Liver (tissue), 3 donors: ENCODE measurements around the gene DNM3.

Experiments used
- EGR1 ChIP-seq, 2 donors: IDR thresholded peaks; 2 replicates each; pipeline ENCODE4 v1.6.1; 2016 to 2018; ENCODE audit warnings: antibody characterized with exemption in 2 of 2, low read depth in 2 of 2
- GABPA ChIP-seq, 2 donors: IDR thresholded peaks in 1 of 2; conservative IDR thresholded peaks in 1 of 2; 2 replicates each; pipeline ENCODE4 v1.6.1; 2016; ENCODE audit warnings: antibody characterized with exemption in 2 of 2, mild to moderate bottlenecking in 1 of 2, moderate library complexity in 1 of 2
- HNF4A ChIP-seq, 2 donors: conservative IDR thresholded peaks; 2 replicates each; pipeline ENCODE4 v1.6.1; 2016; ENCODE audit warnings: antibody characterized with exemption in 2 of 2, mild to moderate bottlenecking in 2 of 2
- RAD21 ChIP-seq, 2 donors: IDR thresholded peaks; 2 replicates each; pipeline ENCODE4 v1.6.1; 2016; ENCODE audit warnings: antibody characterized with exemption in 2 of 2, mild to moderate bottlenecking in 2 of 2
- RXRA ChIP-seq, 2 donors: IDR thresholded peaks; 2 replicates each; pipeline ENCODE4 v1.6.1; 2017 to 2018; ENCODE audit warnings: antibody characterized with exemption in 2 of 2, mild to moderate bottlenecking in 1 of 2
- SP1 ChIP-seq: IDR thresholded peaks from 2 replicates; pipeline ENCODE4 v1.6.1; 2018; ENCODE audit warnings: antibody characterized with exemption, mild to moderate bottlenecking
- TAF1 ChIP-seq: conservative IDR thresholded peaks from 2 replicates; pipeline ENCODE4 v1.6.1; 2016; ENCODE audit warnings: antibody characterized with exemption, mild to moderate bottlenecking
- YY1 ChIP-seq: IDR thresholded peaks from 2 replicates; pipeline ENCODE4 v1.6.1; 2016; ENCODE audit warnings: antibody characterized with exemption, mild to moderate bottlenecking
- TF ChIP-seq, protein P1 (sequence below): fragments of 150-350 bp; IDR thresholded peaks from 2 replicates; pipeline ENCODE4 v1.5.1; 2017; ENCODE audit warnings: improper control_type of control experiment, low read depth, low read length; ENCODE audit not compliant: missing input control
- TF ChIP-seq, protein P2 (sequence below): IDR thresholded peaks from 2 replicates; pipeline ENCODE4 v1.6.1; 2016; ENCODE audit warnings: antibody characterized with exemption, mild to moderate bottlenecking
- TF ChIP-seq, protein P3 (sequence below): IDR thresholded peaks from 2 replicates; pipeline ENCODE4 v1.6.1; 2016; ENCODE audit warnings: antibody characterized with exemption
- TF ChIP-seq, protein P4 (sequence below): IDR thresholded peaks from 2 replicates; pipeline ENCODE4 v1.6.1; 2016; ENCODE audit warnings: antibody characterized with exemption
- TF ChIP-seq, protein P5 (sequence below): IDR thresholded peaks from 2 replicates; pipeline ENCODE4 v1.6.1; 2016; ENCODE audit warnings: antibody characterized with exemption
- donor health status: healthy.
- donor health status: healthy.

DNA sequence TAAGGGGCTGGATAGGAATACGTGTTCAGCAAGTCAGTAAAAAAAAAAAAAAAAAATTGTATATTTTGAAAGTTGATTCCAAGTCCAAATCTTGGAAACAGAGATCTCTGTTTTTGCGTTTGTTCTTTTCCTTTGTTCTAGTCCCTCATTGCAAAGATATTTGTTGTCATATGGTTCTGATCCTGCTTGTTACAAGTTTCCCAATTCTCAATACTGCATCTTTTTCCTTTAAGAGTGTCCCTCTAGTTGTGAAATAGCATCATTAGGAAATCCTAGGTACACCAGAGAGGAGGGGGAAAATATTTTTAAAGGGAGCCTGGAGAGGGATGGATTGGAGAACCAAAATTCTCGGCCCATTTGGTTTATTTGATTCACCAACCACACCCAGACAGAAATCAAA is 426.9 kb downstream of the DNM3 start:
- TF ChIP-seq, protein P1, sequence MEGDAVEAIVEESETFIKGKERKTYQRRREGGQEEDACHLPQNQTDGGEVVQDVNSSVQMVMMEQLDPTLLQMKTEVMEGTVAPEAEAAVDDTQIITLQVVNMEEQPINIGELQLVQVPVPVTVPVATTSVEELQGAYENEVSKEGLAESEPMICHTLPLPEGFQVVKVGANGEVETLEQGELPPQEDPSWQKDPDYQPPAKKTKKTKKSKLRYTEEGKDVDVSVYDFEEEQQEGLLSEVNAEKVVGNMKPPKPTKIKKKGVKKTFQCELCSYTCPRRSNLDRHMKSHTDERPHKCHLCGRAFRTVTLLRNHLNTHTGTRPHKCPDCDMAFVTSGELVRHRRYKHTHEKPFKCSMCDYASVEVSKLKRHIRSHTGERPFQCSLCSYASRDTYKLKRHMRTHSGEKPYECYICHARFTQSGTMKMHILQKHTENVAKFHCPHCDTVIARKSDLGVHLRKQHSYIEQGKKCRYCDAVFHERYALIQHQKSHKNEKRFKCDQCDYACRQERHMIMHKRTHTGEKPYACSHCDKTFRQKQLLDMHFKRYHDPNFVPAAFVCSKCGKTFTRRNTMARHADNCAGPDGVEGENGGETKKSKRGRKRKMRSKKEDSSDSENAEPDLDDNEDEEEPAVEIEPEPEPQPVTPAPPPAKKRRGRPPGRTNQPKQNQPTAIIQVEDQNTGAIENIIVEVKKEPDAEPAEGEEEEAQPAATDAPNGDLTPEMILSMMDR: no peak
- no peak for TF ChIP-seq EGR1 (IDR thresholded peaks at IDR 0.05; ENCODE audit: low read depth in 2 of 2)
- TF ChIP-seq, protein P2, sequence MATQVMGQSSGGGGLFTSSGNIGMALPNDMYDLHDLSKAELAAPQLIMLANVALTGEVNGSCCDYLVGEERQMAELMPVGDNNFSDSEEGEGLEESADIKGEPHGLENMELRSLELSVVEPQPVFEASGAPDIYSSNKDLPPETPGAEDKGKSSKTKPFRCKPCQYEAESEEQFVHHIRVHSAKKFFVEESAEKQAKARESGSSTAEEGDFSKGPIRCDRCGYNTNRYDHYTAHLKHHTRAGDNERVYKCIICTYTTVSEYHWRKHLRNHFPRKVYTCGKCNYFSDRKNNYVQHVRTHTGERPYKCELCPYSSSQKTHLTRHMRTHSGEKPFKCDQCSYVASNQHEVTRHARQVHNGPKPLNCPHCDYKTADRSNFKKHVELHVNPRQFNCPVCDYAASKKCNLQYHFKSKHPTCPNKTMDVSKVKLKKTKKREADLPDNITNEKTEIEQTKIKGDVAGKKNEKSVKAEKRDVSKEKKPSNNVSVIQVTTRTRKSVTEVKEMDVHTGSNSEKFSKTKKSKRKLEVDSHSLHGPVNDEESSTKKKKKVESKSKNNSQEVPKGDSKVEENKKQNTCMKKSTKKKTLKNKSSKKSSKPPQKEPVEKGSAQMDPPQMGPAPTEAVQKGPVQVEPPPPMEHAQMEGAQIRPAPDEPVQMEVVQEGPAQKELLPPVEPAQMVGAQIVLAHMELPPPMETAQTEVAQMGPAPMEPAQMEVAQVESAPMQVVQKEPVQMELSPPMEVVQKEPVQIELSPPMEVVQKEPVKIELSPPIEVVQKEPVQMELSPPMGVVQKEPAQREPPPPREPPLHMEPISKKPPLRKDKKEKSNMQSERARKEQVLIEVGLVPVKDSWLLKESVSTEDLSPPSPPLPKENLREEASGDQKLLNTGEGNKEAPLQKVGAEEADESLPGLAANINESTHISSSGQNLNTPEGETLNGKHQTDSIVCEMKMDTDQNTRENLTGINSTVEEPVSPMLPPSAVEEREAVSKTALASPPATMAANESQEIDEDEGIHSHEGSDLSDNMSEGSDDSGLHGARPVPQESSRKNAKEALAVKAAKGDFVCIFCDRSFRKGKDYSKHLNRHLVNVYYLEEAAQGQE: no peak
- TF ChIP-seq GABPA (IDR thresholded peaks at IDR 0.05 in 1 of 2, conservative IDR thresholded peaks at IDR 0.05 in 1 of 2): no peak
- TF ChIP-seq, protein P3, sequence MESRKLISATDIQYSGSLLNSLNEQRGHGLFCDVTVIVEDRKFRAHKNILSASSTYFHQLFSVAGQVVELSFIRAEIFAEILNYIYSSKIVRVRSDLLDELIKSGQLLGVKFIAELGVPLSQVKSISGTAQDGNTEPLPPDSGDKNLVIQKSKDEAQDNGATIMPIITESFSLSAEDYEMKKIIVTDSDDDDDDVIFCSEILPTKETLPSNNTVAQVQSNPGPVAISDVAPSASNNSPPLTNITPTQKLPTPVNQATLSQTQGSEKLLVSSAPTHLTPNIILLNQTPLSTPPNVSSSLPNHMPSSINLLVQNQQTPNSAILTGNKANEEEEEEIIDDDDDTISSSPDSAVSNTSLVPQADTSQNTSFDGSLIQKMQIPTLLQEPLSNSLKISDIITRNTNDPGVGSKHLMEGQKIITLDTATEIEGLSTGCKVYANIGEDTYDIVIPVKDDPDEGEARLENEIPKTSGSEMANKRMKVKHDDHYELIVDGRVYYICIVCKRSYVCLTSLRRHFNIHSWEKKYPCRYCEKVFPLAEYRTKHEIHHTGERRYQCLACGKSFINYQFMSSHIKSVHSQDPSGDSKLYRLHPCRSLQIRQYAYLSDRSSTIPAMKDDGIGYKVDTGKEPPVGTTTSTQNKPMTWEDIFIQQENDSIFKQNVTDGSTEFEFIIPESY: no peak
- no peak for TF ChIP-seq SP1
- TF ChIP-seq RXRA (IDR thresholded peaks at IDR 0.05): no peak
- TF ChIP-seq YY1: no peak
- TF ChIP-seq TAF1: no peak
- TF ChIP-seq, protein P4, sequence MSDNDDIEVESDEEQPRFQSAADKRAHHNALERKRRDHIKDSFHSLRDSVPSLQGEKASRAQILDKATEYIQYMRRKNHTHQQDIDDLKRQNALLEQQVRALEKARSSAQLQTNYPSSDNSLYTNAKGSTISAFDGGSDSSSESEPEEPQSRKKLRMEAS: no peak
- TF ChIP-seq HNF4A (conservative IDR thresholded peaks at IDR 0.05): no peak
- TF ChIP-seq RAD21 (IDR thresholded peaks at IDR 0.05): no peak
- TF ChIP-seq, protein P5, sequence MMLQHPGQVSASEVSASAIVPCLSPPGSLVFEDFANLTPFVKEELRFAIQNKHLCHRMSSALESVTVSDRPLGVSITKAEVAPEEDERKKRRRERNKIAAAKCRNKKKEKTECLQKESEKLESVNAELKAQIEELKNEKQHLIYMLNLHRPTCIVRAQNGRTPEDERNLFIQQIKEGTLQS: no peak
